ENCODE data around the gene TMBIM1. TPM values are rescaled to one million over a fixed set of nuclear protein-coding genes. Genes with fewer than 3 reads are reported as not detected.

TMBIM1 gene
- total RNA-seq, 8 experiments from 2014 or later = 0.54 to 276 (median 8.6) TPM

DNA sequence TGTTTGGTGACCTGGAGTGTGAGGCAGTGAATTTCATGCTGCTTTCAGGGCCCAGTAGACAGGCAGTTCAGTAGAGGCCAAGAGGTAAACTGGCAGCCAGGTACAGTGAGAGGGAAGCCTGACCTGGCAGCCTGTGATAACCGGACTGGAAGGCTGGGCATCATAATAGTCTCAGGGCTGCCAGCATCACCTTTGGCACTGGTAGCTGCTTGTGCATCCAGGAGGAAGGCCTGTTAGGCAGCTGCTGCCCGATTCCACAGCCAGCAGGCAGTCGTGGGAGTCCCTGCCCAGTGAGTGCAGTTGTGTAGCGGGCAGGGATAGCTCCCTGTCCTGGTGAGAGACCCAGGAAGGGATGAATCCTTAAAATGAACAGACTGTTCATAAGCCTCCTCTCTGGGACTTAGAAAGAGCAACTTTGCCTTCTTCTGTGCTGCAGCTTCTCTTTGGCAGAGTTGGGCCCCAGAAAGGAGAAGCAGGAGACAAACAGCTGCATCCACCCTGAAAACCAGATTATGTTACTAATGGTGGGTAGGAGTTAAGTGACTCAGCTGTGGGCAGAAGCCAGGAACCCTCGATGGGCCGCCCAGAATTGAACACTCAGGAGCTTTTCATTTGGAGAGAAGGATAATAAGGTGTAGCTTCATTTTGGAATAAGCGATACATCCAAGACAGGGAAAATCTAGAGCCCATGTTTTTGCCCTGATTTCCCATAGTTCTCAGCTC, 39.6 kb downstream of the TMBIM1 start:
- WGBS, 10 experiments = 66 to 100% (median 86%) methylated on average over 1 to 7 of the region's 7 CpGs; no CpG with 5 or more reads in 2 of the 10 experiments
- ATAC-seq (replicated peaks in 6 of 8) = peak in 1 of 8 experiments; percentile 4
- Histone ChIP-seq H3K4me3 (no peak overlapping the region), H3K27ac (no peak overlapping the region), H3K4me1 (replicated peaks in 1 of 2) (no peaks in the 10 kb centered on the region)
- in situ Hi-C loops (cut with MboI; ENCODE audit: low pct_unique_long_range_greater_than_20kb in 2 of 9, low sequenced_read_pairs in 9 of 9, unreplicated experiment in 9 of 9) = no loop called here

DNA sequence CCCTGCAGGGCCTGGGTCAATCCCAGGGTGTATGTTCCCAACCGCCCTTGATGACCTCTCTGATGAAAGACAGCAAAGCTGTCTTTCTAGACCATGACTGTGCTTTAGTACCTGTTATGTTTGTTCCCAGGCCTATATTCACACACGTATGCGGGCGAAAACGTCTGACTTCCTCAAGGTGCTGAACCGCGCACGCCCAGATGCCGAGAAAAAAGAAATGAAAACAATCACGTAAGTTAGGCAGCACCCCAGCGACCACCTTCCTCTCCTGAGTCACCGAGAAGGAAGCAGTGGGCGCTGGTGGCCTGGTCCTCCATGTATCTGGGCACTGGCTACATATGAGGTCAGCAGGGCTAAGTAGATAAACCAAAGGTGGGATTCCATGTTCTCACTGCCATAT, 42.6 kb downstream of the TMBIM1 start:
- in situ Hi-C loops (cut with MboI; ENCODE audit: low pct_unique_long_range_greater_than_20kb in 2 of 9, low sequenced_read_pairs in 9 of 9, unreplicated experiment in 9 of 9) = no loop called here
- 93 to 100% (median 100%) methylated on average over 1 to 12 of the region's 13 CpGs; no CpG with 5 or more reads in 3 of the 10 experiments for WGBS, 10 experiments
- H3K4me3 ChIP-seq = no peak overlapping the region
- no peaks in the 10 kb centered on the region for H3K4me1 ChIP-seq (replicated peaks in 1 of 2)
- H3K27ac ChIP-seq = no peak overlapping the region
- ATAC-seq (replicated peaks in 6 of 8) = no peak

- Histone ChIP-seq H3K27ac (no peak overlapping the region), H3K4me3 (no peak overlapping the region), H3K4me1 (replicated peaks in 1 of 2) (no peaks in the 10 kb centered on the region)
- ATAC-seq (replicated peaks in 6 of 8) = no peak
- 60 to 100% (median 97%) methylated on average over 1 to 4 of the region's 5 CpGs; no CpG with 5 or more reads in 2 of the 10 experiments for WGBS, 10 experiments
- in situ Hi-C loops (cut with MboI; ENCODE audit: low pct_unique_long_range_greater_than_20kb in 2 of 9, low sequenced_read_pairs in 9 of 9, unreplicated experiment in 9 of 9) = no loop called here
These were observed 47.1 kb downstream of the TMBIM1 start for GRCh38 chr2:218245214-218245613.

GRCh38 chr2:218244665-218245064, 47.6 kb downstream of the TMBIM1 start:
- H3K4me1 ChIP-seq (replicated peaks in 1 of 2) = no peaks in the 10 kb centered on the region
- no peak overlapping the region for H3K4me3 ChIP-seq
- in situ Hi-C loops (cut with MboI; ENCODE audit: low pct_unique_long_range_greater_than_20kb in 2 of 9, low sequenced_read_pairs in 9 of 9, unreplicated experiment in 9 of 9) = no loop called here
- 90 to 100% (median 92%) methylated on average over 1 to 2 of the region's 2 CpGs; no CpG with 5 or more reads in 1 of the 10 experiments for WGBS, 10 experiments
- no peak overlapping the region for H3K27ac ChIP-seq
- ATAC-seq (replicated peaks in 6 of 8) = peak in 1 of 8 experiments; percentile 62

DNA sequence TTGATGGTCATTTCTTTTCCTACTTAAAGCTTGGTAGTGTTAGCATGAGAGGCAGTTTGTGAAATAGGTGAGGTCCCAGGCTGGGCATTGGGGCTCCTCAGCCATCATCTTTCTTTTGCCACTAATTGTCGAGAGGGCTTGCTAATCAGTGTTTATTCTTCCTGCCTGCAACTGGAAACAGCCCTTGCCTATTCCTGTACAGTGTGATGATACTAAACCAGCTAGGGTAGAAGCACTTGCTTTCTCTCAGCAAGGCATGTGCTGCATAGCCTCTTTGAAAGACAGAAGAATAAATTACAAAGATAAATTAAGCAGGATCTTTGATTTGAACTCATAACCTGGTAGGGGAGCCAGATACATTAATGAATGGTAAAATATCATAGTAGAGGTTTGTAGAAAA, 48.1 kb downstream of the TMBIM1 start:
- no peak overlapping the region for H3K27ac ChIP-seq
- in situ Hi-C loops (cut with MboI; ENCODE audit: low pct_unique_long_range_greater_than_20kb in 2 of 9, low sequenced_read_pairs in 9 of 9, unreplicated experiment in 9 of 9) = no loop called here
- 80 to 100% (median 88%) methylated on average over 1 of the region's 1 CpG; no CpG with 5 or more reads in 5 of the 10 experiments for WGBS, 10 experiments
- H3K4me1 ChIP-seq (replicated peaks in 1 of 2) = no peaks in the 10 kb centered on the region
- ATAC-seq (replicated peaks in 6 of 8) = no peak
- no peak overlapping the region for H3K4me3 ChIP-seq

DNA sequence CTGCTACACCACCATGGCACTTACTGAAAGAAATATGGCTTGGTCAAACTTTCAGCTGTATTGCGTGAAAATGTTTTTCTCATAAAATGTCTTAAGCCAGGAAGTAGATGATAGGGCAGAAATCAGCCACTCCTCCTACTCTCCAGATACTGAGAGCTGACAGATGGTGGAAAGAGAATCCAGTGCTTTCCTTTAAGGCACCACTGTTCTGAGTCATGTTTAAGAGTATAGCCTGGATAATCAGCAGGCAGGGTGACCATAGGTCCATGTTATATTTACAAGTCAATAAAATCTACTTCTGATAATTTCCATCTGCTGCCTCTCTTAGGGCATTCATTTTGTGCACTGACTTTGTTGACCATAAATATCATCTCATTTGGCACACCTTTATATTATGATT, 53.4 kb downstream of the TMBIM1 start:
- H3K27ac ChIP-seq = no peak overlapping the region
- 80 to 100% (median 100%) methylated on average over 1 of the region's 1 CpG; no CpG with 5 or more reads in 5 of the 10 experiments for WGBS, 10 experiments
- no peak for ATAC-seq (replicated peaks in 6 of 8)
- no peaks in the 10 kb centered on the region for H3K4me1 ChIP-seq (replicated peaks in 1 of 2)
- in situ Hi-C loops (cut with MboI; ENCODE audit: low pct_unique_long_range_greater_than_20kb in 2 of 9, low sequenced_read_pairs in 9 of 9, unreplicated experiment in 9 of 9) = no loop called here
- H3K4me3 ChIP-seq = no peak overlapping the region

DNA sequence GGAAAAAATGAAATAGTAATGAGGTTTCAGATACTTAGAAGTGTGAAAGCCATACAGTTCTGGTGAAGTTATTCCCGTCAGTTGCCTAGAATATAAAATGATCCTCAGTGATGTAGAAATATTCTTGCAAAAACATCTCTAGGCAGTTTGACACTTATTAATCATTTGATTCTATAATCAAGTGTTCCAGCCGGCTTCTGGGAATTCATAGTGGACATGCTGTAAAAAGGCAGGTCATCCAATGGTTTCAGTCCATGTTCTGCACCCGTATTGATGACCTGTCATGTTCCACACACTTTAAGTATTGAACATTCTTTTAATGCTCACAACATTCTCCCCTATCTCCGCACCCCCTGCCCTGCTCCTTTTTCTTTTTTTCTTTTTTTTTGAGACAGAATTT, 55.5 kb downstream of the TMBIM1 start:
- ATAC-seq (replicated peaks in 6 of 8) = no peak
- WGBS, 10 experiments = 83 to 100% (median 96%) methylated on average over 2 to 4 of the region's 4 CpGs; no CpG with 5 or more reads in 1 of the 10 experiments
- H3K27ac ChIP-seq = no peak overlapping the region
- no peaks in the 10 kb centered on the region for H3K4me1 ChIP-seq (replicated peaks in 1 of 2)
- no peak overlapping the region for H3K4me3 ChIP-seq
- in situ Hi-C loops (cut with MboI; ENCODE audit: low pct_unique_long_range_greater_than_20kb in 2 of 9, low sequenced_read_pairs in 9 of 9, unreplicated experiment in 9 of 9) = no loop called here

DNA sequence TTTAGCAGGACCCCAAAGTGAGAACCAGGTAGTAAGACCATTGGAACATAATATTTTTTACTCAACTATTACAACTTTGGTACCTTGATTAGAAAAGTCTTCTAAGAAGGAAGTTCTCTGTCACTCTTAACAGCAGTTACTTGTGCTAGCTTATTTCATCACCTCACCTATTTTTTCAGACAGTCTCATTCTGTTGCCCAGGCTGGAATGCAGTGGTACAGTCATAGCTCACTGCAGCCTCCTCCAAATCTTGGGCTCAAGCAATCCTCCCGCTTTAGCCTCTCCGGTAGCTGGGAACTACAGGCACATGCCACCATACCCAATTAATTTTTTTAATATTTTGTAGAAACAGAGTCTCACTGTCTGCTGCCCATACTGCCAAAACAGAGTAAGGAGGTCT, 57.3 kb downstream of the TMBIM1 start:
- H3K27ac ChIP-seq = no peak overlapping the region
- in situ Hi-C loops (cut with MboI; ENCODE audit: low pct_unique_long_range_greater_than_20kb in 2 of 9, low sequenced_read_pairs in 9 of 9, unreplicated experiment in 9 of 9) = no loop called here
- peak in 2 of 8 experiments; percentile 10 to 12 for ATAC-seq (replicated peaks in 6 of 8)
- WGBS, 10 experiments = 80 to 100% (median 100%) methylated on average over 1 to 2 of the region's 2 CpGs; no CpG with 5 or more reads in 2 of the 10 experiments
- no peak overlapping the region for H3K4me3 ChIP-seq
- H3K4me1 ChIP-seq (replicated peaks in 1 of 2) = no peaks in the 10 kb centered on the region

DNA sequence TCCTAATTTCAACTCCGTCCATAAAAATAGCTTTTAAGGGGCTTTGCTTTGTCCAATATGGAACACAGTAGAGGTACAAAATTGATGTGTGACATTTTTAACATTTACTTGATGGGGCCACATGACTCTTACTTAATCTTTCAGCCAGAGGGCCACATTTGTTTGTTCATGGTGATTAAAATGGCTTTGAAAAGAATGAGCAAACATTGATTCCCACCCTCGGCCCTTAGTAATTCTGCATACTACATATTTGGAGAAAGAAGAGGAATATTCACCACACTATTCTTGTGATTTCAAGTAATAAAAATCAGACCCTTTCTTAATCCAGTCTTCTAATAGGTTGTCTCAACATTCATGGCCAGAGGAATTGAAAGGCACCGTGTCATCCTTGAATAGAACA, 57.8 kb downstream of the TMBIM1 start:
- 54 to 100% (median 87%) methylated on average over 1 to 3 of the region's 3 CpGs; no CpG with 5 or more reads in 3 of the 10 experiments for WGBS, 10 experiments
- H3K4me1 ChIP-seq (replicated peaks in 1 of 2) = no peaks in the 10 kb centered on the region
- H3K27ac ChIP-seq = no peak overlapping the region
- H3K4me3 ChIP-seq = no peak overlapping the region
- in situ Hi-C loops (cut with MboI; ENCODE audit: low pct_unique_long_range_greater_than_20kb in 2 of 9, low sequenced_read_pairs in 9 of 9, unreplicated experiment in 9 of 9) = no loop called here
- ATAC-seq (replicated peaks in 6 of 8) = peak in 4 of 8 experiments; percentile 5 to 79 (median 24)

- Histone ChIP-seq H3K27ac (no peak overlapping the region), H3K4me3 (no peak overlapping the region), H3K4me1 (replicated peaks in 1 of 2) (no peaks in the 10 kb centered on the region)
- no peak for ATAC-seq (replicated peaks in 6 of 8)
- 50 to 100% (median 95%) methylated on average over 1 to 4 of the region's 4 CpGs; no CpG with 5 or more reads in 1 of the 10 experiments for WGBS, 10 experiments
- in situ Hi-C loops (cut with MboI; ENCODE audit: low pct_unique_long_range_greater_than_20kb in 2 of 9, low sequenced_read_pairs in 9 of 9, unreplicated experiment in 9 of 9) = no loop called here
These were observed 58.8 kb downstream of the TMBIM1 start for GRCh38 chr2:218233543-218233942.

GRCh38 chr2:218230882-218231281, 61.4 kb downstream of the TMBIM1 start:
- Histone ChIP-seq H3K4me3 (no peak overlapping the region), H3K4me1 (replicated peaks in 1 of 2) (no peaks in the 10 kb centered on the region), H3K27ac (no peak overlapping the region)
- ATAC-seq (replicated peaks in 6 of 8) = peak in 3 of 8 experiments; percentile 37 to 56 (median 45)
- in situ Hi-C loops (cut with MboI; ENCODE audit: low pct_unique_long_range_greater_than_20kb in 2 of 9, low sequenced_read_pairs in 9 of 9, unreplicated experiment in 9 of 9) = no loop called here
- WGBS, 10 experiments = 0 to 80% (median 49%) methylated on average over 1 of the region's 1 CpG; no CpG with 5 or more reads in 4 of the 10 experiments

DNA sequence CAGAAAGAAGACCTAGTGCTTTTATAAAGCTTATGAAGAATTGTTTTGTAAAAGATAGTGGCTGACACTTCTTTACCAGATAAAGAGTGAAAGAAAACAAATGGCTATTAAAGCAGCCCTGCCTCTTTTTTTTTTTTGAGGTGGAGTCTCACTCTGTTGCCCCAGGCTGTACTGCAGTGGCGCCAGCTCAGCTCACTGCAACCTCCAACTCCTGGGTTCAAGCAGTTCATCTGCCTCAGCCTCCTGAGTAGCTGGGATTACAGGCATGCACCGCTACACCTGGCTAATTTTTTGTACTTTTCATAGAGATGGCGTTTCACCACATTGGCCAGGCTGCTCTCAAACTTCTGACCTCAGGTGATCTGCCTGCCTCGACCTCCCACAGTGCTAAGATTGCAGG, 62.5 kb downstream of the TMBIM1 start:
- WGBS, 10 experiments = 61 to 100% (median 97%) methylated on average over 1 to 4 of the region's 4 CpGs; no CpG with 5 or more reads in 1 of the 10 experiments
- no peak overlapping the region for H3K4me3 ChIP-seq
- no peak overlapping the region for H3K27ac ChIP-seq
- in situ Hi-C loops (cut with MboI; ENCODE audit: low pct_unique_long_range_greater_than_20kb in 2 of 9, low sequenced_read_pairs in 9 of 9, unreplicated experiment in 9 of 9) = no loop called here
- ATAC-seq (replicated peaks in 6 of 8) = peak in 2 of 8 experiments; percentile 18 to 27
- no peaks in the 10 kb centered on the region for H3K4me1 ChIP-seq (replicated peaks in 1 of 2)

DNA sequence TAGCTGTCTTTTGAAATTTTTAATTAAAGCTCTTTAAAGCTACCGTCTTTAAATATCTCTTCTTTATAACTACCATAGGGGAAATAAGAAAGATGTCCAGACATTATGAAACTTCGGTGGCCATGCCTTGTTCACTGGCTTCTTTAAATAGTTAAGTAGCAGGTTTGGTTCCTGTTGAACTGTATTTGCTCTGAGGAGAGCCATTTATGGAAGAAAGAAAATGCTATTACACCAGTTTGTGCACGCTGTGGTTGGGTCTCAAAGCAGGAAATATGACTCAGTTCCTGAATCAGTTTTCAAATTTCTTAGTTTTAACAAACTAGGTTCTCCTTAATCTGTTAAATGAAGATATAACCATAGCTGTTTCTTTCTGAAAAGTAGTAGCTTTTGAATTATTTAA, 63.1 kb downstream of the TMBIM1 start:
- Histone ChIP-seq H3K4me3 (no peak overlapping the region), H3K27ac (no peak overlapping the region), H3K4me1 (replicated peaks in 1 of 2) (no peaks in the 10 kb centered on the region)
- WGBS, 10 experiments = 0 to 100% (median 90%) methylated on average over 1 to 3 of the region's 3 CpGs
- peak in 1 of 8 experiments; percentile 18 for ATAC-seq (replicated peaks in 6 of 8)
- in situ Hi-C loops (cut with MboI; ENCODE audit: low pct_unique_long_range_greater_than_20kb in 2 of 9, low sequenced_read_pairs in 9 of 9, unreplicated experiment in 9 of 9) = no loop called here

All from motor neuron (in vitro differentiated cells).